ENCODE results near the gene PEX14.

DNA sequence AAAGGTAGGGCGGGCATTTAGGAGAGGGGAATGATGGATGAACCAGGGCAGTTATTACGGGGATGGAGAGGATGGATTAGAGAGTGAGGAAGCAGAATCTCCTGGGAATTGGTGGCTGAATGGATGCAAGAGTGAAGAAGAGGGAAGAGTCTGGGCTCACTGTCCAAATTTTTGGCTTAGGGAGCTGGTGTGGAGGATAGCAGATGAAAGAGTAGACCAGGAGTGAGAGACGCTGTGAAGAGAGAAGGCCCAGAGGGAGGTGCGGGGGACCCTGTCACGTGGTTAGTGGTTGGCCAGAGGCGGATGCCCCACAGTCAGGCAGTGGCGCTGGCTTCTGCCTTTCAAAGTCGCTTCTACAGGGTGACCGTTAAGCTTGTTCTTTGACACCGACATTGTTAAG, 78.4 kb downstream of the PEX14 start:
- TF ChIP-seq, protein P1, sequence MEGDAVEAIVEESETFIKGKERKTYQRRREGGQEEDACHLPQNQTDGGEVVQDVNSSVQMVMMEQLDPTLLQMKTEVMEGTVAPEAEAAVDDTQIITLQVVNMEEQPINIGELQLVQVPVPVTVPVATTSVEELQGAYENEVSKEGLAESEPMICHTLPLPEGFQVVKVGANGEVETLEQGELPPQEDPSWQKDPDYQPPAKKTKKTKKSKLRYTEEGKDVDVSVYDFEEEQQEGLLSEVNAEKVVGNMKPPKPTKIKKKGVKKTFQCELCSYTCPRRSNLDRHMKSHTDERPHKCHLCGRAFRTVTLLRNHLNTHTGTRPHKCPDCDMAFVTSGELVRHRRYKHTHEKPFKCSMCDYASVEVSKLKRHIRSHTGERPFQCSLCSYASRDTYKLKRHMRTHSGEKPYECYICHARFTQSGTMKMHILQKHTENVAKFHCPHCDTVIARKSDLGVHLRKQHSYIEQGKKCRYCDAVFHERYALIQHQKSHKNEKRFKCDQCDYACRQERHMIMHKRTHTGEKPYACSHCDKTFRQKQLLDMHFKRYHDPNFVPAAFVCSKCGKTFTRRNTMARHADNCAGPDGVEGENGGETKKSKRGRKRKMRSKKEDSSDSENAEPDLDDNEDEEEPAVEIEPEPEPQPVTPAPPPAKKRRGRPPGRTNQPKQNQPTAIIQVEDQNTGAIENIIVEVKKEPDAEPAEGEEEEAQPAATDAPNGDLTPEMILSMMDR (IDR thresholded peaks at IDR 0.05) = no peak
- TF ChIP-seq POLR2A (IDR thresholded peaks at IDR 0.05) = no peak
